Myocyte (in vitro differentiated cells): ENCODE data around the gene PAX3. TPM values are rescaled to one million over a fixed set of nuclear protein-coding genes. Genes with fewer than 3 reads are reported as not detected.

ENCODE experiments used
- DNase-seq: peaks from one replicate; pipeline ENCODE4 v3.0.0-alpha.2; 2012; ENCODE audit warnings: low read depth
- total RNA-seq: library from RNA; depleted of rRNA; stranded (reverse); fragments of >200 nt; gene quantifications from 2 replicates; pipeline ENCODE4 v1.2.3, GENCODE V29; 2014

Gene PAX3
- total RNA-seq, 1 donor from 2014 or later: 2.7 TPM

DNA sequence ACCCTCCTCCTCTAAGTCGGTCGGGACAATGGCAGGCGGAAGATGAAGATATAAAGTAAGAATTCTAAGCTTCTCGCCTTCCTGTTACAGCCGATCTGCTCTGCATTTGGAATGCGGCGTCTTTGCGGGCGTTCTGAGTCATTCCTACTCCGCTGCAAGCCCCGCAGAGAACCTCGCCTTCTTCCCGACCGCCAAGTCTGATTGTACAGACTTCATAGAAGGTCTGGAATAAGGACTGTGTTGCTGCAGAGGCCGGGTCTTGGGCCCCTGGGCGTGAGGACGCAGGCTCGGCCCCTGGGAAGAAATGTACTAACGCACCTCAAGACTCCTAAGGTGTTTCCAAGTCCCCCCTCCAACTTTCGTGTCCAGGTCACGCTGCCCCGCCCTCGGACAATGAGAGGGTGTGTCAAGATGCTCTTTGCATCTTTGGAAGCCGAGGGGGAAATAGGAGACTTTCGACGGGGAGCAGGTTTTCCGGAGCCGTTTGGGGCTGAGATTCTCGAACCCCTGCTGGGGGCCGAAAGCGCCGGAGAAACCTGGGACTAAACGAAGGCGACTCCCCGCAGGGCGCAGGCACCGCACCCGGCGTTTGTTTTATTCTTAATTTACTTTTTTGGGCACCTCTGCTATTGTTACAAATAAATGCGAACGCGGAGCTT is 12.7 kb upstream of the PAX3 start:
- no peak for DNase-seq

GRCh38 chr2:222310747-222311318 is 12.0 kb upstream of the PAX3 start:
- no peak for DNase-seq

- no peak for DNase-seq
These were observed 11.0 kb upstream of the PAX3 start for GRCh38 chr2:222309766-222310165.

GRCh38 chr2:222309361-222309760 is 10.6 kb upstream of the PAX3 start:
- no peak for DNase-seq

DNA sequence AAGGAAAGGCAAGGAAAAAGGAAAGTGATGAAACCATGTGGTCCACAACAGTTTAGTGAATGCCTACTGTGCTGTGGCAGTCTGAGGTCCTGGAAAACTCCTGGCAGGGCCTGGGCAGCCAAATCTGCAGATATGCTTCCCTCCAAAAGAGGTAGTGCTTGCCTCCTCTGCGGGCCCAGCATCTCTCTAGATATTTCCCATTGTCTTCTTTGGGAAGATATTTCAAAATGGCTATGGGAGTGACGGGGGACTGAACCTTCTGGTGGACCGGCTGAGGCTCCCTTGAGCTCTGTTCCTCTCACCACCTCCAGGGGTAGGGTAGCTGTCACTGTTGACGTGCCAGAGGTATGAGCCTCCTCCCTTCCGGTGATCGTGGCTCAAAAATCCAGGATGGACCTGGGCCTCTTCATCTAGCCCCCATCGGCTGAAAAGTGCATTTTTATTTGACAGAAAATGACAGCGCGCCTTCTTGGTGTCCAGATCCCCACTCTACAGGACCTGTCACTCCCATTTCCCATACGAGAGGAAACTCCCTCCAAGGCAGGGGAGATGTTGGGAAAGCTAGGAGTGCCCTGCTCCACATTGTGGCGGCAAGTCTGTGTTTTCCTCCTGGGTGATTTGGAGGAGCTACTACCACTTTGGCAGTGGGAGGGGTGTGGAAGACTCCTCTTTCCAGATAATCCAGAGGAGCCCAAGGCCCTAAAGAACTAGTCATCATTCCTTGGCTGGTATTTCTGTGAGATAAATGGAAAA is 9.4 kb upstream of the PAX3 start:
- DNase-seq: no peak

DNA sequence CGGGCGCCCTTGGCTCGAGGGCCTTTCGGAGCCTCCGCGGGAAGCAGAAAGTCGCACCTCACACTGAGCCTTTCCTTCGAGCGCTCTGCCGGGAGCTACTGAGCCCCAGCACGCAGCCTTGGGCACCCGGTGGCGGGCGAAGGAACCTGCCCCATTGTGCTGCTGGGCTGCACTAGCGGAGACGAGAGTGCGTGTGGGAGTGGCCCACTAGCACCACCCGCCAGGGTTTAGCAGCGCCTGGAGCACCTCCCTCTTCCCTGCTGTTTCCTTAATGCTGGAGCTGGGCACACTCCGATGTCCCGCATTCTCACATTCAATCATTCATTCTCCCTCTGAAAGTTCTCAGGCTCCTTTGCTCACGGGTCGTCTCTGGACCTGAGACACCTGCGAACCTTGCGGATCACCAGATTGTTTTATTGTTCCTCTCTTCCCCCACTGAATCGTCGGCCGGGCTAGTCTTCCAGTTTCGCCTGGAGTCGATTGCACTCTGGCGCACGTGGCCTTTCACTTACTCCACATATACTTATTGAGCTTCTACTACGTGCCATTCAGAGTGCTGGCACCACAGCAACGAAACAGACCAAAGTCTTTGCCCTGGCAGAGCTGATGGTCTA is 8.5 kb upstream of the PAX3 start:
- no peak for DNase-seq

DNA sequence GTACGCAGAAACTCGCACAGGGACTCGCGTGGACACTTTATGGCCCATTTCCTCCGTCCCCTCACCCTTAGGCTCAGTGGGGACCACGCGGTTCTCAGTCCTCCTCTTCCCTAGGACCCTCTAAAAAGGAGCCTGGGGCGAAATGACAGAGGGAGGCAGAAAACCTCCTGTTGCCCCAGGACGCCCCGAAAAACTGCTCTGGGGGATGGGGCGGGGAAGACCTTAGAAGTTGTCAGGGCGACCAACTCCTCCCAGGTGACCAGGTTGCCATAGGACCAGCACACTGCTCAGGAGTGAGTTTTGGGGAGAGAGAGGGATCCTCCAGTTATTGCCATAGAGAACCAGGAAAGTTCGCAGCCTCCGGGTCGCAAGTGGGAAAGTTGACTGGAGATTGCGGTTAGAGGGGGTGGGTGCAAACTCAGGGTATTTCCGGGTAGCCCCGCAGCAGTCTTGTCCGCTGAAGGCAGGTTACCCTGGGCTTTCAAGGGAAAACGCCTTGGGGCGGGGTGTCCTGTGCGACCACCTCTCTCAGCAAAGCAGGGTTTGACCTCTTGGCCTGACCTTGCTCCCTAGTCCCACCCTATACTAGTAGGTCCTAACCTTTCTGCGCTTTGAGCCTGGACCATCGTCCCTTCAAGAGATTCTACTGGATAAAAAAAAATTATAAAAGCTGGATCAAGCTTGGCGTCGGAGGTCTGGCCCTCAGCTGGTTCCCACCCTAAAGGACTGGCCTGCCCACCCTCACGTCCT is 7.8 kb upstream of the PAX3 start:
- DNase-seq: no peak

DNA sequence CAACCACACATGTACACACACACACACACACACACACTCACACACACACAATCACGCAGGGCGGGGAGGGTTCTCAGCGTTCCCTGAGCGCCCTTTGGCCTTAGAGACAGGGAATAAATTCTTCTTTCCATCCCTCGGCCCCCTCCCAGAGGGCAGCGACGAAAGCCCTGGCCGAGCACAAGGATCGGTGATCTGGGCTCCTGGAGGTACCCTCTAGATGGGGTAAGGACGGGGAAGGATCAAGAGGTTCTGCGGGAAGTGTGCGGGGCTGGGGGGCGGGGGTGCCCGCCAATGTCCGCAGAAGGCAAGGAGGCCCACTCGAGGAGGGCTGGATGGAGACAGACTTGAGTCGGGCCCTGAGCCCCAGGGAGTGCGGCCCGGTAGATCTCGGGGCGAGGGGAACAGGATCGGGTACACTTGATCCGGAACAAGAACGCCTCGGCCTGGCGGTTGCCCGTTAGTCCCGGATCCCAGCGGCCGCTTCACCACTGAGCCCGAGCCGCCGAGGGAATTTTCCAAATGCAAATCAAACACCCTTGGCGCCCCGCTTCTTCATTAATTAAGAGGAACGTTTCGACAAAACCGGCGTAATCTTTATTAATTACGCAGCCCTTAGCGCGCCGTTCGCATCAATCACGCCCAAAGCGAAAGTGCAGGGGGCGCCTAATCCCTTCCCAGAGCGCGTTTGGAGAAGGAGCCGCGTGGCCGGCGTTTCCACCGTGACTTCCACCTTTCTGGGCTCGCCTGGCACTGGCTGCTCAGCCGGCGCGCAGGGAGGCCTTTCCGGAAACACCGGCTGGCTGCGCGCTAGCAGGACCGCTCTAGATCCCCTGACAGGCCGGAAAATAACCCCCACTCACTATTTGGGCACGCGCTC is 7.0 kb upstream of the PAX3 start:
- DNase-seq: no peak

GRCh38 chr2:222304737-222305515 is 6.1 kb upstream of the PAX3 start:
- no peak for DNase-seq

- no peak for DNase-seq
These were observed 5.3 kb upstream of the PAX3 start for GRCh38 chr2:222303828-222304736.

DNA sequence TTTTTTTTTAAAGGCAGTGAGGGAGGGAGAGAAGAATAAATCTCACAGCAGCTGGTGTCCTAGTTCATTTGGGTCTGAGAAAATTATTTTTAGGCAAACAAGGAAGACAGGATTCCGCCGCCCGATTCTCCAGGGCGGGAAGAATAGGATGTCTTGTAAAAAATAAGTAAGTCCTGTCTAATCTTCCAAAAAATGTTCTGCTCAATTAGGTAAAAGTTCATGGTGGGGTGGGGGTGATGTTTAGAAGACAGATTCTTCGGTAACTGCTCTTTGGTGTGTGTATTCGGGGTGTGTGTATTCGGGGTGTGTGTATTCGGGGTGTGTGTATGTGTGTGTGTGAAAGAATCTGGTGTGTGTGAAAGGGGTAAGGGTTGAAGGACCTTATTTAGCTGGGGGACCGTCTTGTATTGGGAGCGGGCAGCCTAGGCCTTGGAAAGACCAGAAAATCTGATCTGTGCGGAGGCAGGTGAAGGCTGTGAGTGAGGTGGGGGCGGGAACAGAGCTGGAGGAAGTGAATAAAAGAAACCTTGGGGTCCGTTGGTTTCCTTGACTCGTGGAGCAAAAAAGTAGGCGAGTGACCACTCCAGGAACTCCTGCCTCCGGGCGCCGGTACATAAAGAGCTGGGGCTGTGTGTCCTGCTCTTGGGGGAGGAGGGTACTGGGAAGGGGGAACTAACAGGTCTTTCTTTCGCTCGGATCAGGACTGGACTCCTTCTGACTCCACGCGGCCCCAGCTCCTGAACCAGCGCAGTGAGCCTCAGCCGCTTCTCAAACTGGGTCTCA is 4.4 kb upstream of the PAX3 start:
- DNase-seq: no peak

GRCh38 chr2:222302178-222303018 is 3.6 kb upstream of the PAX3 start:
- no peak for DNase-seq

DNA sequence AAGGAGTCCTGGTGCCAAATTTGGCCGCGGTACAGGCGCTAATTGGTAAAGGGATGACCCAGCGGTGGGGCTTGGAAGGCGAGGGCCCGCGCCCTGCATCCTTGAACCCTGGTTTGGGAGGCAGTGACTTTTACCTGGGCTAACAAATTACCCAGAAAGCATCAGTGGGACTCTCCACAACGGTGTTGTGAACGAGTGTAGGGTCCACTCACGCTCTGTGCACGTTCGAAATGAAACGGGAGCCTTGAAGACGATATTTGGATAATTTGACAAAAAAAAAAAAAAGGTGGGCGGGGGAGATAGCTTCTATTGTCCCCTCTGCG is 3.0 kb upstream of the PAX3 start:
- DNase-seq: no peak

DNA sequence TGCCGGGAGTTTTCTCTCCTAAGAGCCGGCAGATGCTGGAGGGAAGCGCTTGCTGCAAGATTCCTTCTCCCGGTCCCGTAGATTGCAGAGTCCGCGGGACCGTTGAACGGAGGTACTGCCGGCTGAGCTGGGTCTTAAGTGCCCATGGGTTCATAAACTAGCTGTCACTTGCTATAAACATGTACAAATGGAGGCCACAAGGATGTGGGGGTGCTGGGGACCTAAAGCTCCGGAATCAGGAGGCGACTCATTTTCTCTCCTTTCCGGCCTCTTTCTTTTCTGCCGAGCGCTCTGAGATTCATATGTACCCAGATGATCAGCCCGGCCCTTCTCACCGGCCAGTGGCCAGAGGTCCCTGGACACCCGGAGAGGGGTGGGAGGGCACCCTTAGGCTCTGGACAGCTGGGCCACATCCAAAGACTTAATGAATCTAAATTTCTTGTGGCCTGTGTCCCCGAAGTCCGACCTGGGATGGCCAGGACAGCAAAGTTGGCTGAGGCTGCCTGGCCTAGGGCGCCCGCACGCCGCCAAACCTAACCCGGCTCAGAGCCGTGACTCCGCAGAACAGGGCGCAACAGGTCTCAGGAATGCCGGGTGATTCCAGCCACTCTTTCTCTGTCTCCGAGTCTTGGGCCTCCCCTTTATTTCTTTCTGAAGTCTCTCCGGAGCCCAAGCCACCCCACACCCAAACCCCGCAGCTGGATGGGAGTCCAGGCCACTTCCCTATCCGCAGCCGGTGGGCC is 2.4 kb upstream of the PAX3 start:
- DNase-seq: no peak

- DNase-seq: no peak
These were observed 1.9 kb upstream of the PAX3 start for GRCh38 chr2:222300726-222301052.

GRCh38 chr2:222299906-222300725 is 1.3 kb upstream of the PAX3 start:
- DNase-seq: no peak
